Trophoblast cell (in vitro differentiated cells and primary cell): ENCODE results near the gene SPNS1.

Experiments
- DNase-seq, 2 donors: peaks; one replicate each; pipeline ENCODE4 v3.0.0-alpha.2; 2016
- H2AFZ ChIP-seq: 2 replicates; pipeline ENCODE4 v1.6.1; 2013; ENCODE audit warnings: low read length, moderate library complexity, mild to moderate bottlenecking; ENCODE audit not compliant: insufficient read depth, poor library complexity
- H2AK5ac ChIP-seq: 2 replicates; pipeline ENCODE4 v1.6.1; 2013; ENCODE audit warnings: mild to moderate bottlenecking, low read length
- H2BK120ac ChIP-seq: 2 replicates; pipeline ENCODE4 v1.6.1; 2013; ENCODE audit warnings: low read length, mild to moderate bottlenecking, moderate library complexity; ENCODE audit not compliant: insufficient read depth, poor library complexity
- H2BK12ac ChIP-seq: 2 replicates; pipeline ENCODE4 v1.6.1; 2013; ENCODE audit warnings: mild to moderate bottlenecking, low read length, moderate library complexity
- H2BK5ac ChIP-seq: 2 replicates; pipeline ENCODE4 v1.6.1; 2013; ENCODE audit warnings: low read length, low read depth, moderate library complexity, mild to moderate bottlenecking; ENCODE audit not compliant: poor library complexity
- H3K14ac ChIP-seq: 2 replicates; pipeline ENCODE4 v1.6.1; 2013; ENCODE audit warnings: mild to moderate bottlenecking, low read length
- H3K18ac ChIP-seq: 2 replicates; pipeline ENCODE4 v1.6.1; 2013; ENCODE audit warnings: mild to moderate bottlenecking, low read length
- H3K23ac ChIP-seq: 2 replicates; pipeline ENCODE4 v1.6.1; 2013; ENCODE audit warnings: low read length
- H3K27ac ChIP-seq: 2 replicates; pipeline ENCODE4 v1.5.1; 2013; ENCODE audit warnings: low read depth, mild to moderate bottlenecking, inconsistent platforms, low read length, moderate library complexity
- H3K27me3 ChIP-seq: 2 replicates; pipeline ENCODE4 v1.6.1; 2013; ENCODE audit warnings: inconsistent platforms, mild to moderate bottlenecking, low read length, moderate library complexity; ENCODE audit not compliant: insufficient read depth
- H3K36me3 ChIP-seq, 2 experiments: 1 replicate in 1 of 2; 2 replicates in 1 of 2; pipeline ENCODE4 v1.6.1; 2013; ENCODE audit warnings: low read length in 2 of 2, mild to moderate bottlenecking in 2 of 2, moderate library complexity in 1 of 2; ENCODE audit not compliant: insufficient read depth in 2 of 2, control insufficient read depth in 1 of 2
- H3K4ac ChIP-seq: 2 replicates; pipeline ENCODE4 v1.6.1; 2013; ENCODE audit warnings: low read depth, mild to moderate bottlenecking, low read length, moderate library complexity
- H3K4me1 ChIP-seq, 2 experiments: 1 replicate in 1 of 2; 2 replicates in 1 of 2; pipeline ENCODE4 v1.6.1; 2013; ENCODE audit warnings: low read length in 2 of 2, mild to moderate bottlenecking in 2 of 2, moderate library complexity in 1 of 2; ENCODE audit not compliant: insufficient read depth in 2 of 2, control insufficient read depth in 1 of 2
- H3K4me2 ChIP-seq: 2 replicates; pipeline ENCODE4 v1.6.1; 2013; ENCODE audit warnings: inconsistent platforms, mild to moderate bottlenecking, low read length, moderate library complexity
- H3K4me3 ChIP-seq: 2 replicates; pipeline ENCODE4 v1.5.1; 2013; ENCODE audit warnings: mild to moderate bottlenecking, low read depth, low read length, inconsistent platforms
- H3K79me1 ChIP-seq: one replicate; pipeline ENCODE4 v1.6.1; 2013; ENCODE audit warnings: low read length
- H3K79me2 ChIP-seq: 2 replicates; pipeline ENCODE4 v1.6.1; 2013; ENCODE audit warnings: low read length, mild to moderate bottlenecking; ENCODE audit not compliant: control insufficient read depth, insufficient read depth, poor library complexity
- H3K9ac ChIP-seq: 2 replicates; pipeline ENCODE4 v1.6.1; 2013; ENCODE audit warnings: mild to moderate bottlenecking, low read length
- H3K9me3 ChIP-seq: 2 replicates; pipeline ENCODE4 v1.6.1; 2013; ENCODE audit warnings: low read depth, mild to moderate bottlenecking, control low read depth, inconsistent platforms, low read length; ENCODE audit not compliant: insufficient read depth
- H4K12ac ChIP-seq: 2 replicates; pipeline ENCODE4 v1.6.1; 2013; ENCODE audit warnings: low read depth, mild to moderate bottlenecking, low read length, moderate library complexity
- H4K8ac ChIP-seq: 2 replicates; pipeline ENCODE4 v1.6.1; 2013; ENCODE audit warnings: low read depth, mild to moderate bottlenecking, low read length, moderate library complexity
- H4K91ac ChIP-seq: one replicate; pipeline ENCODE4 v1.6.1; 2013; ENCODE audit warnings: low read depth, mild to moderate bottlenecking, low read length, moderate library complexity
- WGBS: extraction: QIAGEN DNeasy Blood & Tissue Kit; methylation state at CpG from one replicate; pipeline ENCODE4 v1.1.7; 2013; ENCODE audit warnings: missing lambda C conversion rate; ENCODE audit not compliant: insufficient read length, insufficient coverage; ENCODE audit errors: extremely low coverage; 5-methylcytosine and 5-hydroxymethylcytosine counted together

SPNS1 gene

DNA sequence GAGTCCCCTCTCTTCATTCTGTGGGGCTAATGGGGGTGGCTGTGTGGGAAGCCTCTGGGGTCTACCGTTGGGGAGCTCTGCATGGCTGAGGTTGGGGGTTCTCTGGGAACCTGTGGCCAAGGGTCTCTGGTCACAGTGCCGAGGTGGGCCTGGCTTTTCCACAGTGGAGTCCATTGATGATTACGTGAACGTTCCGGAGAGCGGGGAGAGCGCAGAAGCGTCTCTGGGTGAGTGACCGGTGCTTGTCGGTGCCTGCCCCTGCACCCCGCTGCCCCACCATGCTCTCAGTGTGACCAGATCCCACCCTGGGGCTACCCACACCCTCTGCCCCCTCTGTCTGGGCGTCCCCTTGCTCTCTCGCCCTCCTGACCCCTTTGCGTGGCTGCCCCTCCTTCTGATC lies 14.8 kb downstream of the SPNS1 start:
- H3K4me3 ChIP-seq, result no peak overlapping the region
- no peak overlapping the region for H2AFZ ChIP-seq
- H2BK5ac ChIP-seq, result no peak overlapping the region
- H3K9me3 ChIP-seq, result peaks cover 4% of the 10 kb centered on the region
- no CpG with 5 or more reads among the region's 14 CpGs for WGBS
- no peak overlapping the region for H3K23ac ChIP-seq
- H3K79me1 ChIP-seq, result no peaks in the 10 kb centered on the region
- no peak overlapping the region for H2BK12ac ChIP-seq
- DNase-seq, result no peak
- H3K18ac ChIP-seq, result no peak overlapping the region
- no peak overlapping the region for H3K27ac ChIP-seq
- no peak overlapping the region for H2AK5ac ChIP-seq
- H4K91ac ChIP-seq, result no peak overlapping the region
- H3K27me3 ChIP-seq, result no peaks in the 10 kb centered on the region
- H3K4ac ChIP-seq, result no peak overlapping the region
- no peak overlapping the region for H3K4me2 ChIP-seq
- H3K4me1 ChIP-seq, result no peaks in the 10 kb centered on the region
- no peak overlapping the region for H2BK120ac ChIP-seq
- H4K12ac ChIP-seq, result no peak overlapping the region
- H3K9ac ChIP-seq, result no peak overlapping the region
- H4K8ac ChIP-seq, result no peak overlapping the region
- no peak overlapping the region for H3K14ac ChIP-seq
- no peaks in the 10 kb centered on the region for H3K79me2 ChIP-seq
- peaks cover 20 to 33% of the 10 kb centered on the region in 2 experiments for H3K36me3 ChIP-seq

DNA sequence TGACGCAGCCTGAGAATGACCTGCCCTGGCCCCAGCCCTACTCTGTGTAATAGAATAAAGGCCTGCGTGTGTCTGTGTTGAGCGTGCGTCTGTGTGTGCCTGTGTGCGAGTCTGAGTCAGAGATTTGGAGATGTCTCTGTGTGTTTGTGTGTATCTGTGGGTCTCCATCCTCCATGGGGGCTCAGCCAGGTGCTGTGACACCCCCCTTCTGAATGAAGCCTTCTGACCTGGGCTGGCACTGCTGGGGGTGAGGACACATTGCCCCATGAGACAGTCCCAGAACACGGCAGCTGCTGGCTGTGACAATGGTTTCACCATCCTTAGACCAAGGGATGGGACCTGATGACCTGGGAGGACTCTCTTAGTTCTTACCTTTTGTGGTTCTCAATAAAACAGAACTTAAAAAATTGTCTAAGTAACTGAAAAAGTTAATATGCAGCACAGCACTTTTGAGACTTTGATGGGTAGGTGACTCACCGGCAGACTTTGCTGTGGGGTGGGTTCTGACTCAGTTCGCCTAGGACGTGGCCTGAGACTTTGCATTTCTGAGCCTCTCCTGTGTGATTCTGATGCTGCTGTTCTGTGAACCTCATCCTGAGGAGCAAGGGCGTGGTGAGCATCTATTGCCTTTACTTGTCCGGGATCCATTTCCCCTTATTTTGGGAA lies 15.9 kb downstream of the SPNS1 start:
- H2BK12ac ChIP-seq, result no peak overlapping the region
- H3K27me3 ChIP-seq, result no peaks in the 10 kb centered on the region
- WGBS, result no CpG with 5 or more reads among the region's 11 CpGs
- H3K4me2 ChIP-seq, result no peak overlapping the region
- H3K79me1 ChIP-seq, result no peaks in the 10 kb centered on the region
- no peak overlapping the region for H3K27ac ChIP-seq
- H3K14ac ChIP-seq, result no peak overlapping the region
- no peak overlapping the region for H3K4ac ChIP-seq
- H3K9ac ChIP-seq, result no peak overlapping the region
- peaks cover 13 to 25% of the 10 kb centered on the region in 2 experiments for H3K36me3 ChIP-seq
- no peak overlapping the region for H4K91ac ChIP-seq
- H3K79me2 ChIP-seq, result no peaks in the 10 kb centered on the region
- H2AK5ac ChIP-seq, result no peak overlapping the region
- H2AFZ ChIP-seq, result no peak overlapping the region
- no peak overlapping the region for H4K12ac ChIP-seq
- no peak overlapping the region for H3K4me3 ChIP-seq
- peaks cover 4% of the 10 kb centered on the region for H3K9me3 ChIP-seq
- H2BK5ac ChIP-seq, result no peak overlapping the region
- no peak overlapping the region for H3K23ac ChIP-seq
- peak in 1 of 2 donors; percentile 19 for DNase-seq
- no peak overlapping the region for H3K18ac ChIP-seq
- no peaks in the 10 kb centered on the region for H3K4me1 ChIP-seq
- H2BK120ac ChIP-seq, result no peak overlapping the region
- no peak overlapping the region for H4K8ac ChIP-seq

- Histone ChIP-seq H3K4me1 (no peaks in the 10 kb centered on the region), H3K23ac (no peak overlapping the region), H3K18ac (no peak overlapping the region), H3K4me2 (no peak overlapping the region), H3K27ac (no peak overlapping the region), H3K14ac (no peak overlapping the region), H3K79me2 (no peaks in the 10 kb centered on the region), H3K36me3 (peaks cover 3 to 16% of the 10 kb centered on the region in 2 experiments), H4K8ac (no peak overlapping the region), H3K27me3 (no peaks in the 10 kb centered on the region), H2BK120ac (no peak overlapping the region), H3K9ac (no peak overlapping the region), H2BK12ac (no peak overlapping the region), H4K91ac (no peak overlapping the region), H3K4me3 (no peak overlapping the region), H4K12ac (no peak overlapping the region), H2AFZ (no peak overlapping the region), H3K79me1 (no peaks in the 10 kb centered on the region), H3K9me3 (no peaks in the 10 kb centered on the region), H2BK5ac (no peak overlapping the region), H2AK5ac (no peak overlapping the region), H3K4ac (no peak overlapping the region)
- no CpG with 5 or more reads among the region's 8 CpGs for WGBS
- DNase-seq, result no peak
Observed at GRCh38 chr16:28991687-28992086, 17.1 kb downstream of the SPNS1 start.

DNA sequence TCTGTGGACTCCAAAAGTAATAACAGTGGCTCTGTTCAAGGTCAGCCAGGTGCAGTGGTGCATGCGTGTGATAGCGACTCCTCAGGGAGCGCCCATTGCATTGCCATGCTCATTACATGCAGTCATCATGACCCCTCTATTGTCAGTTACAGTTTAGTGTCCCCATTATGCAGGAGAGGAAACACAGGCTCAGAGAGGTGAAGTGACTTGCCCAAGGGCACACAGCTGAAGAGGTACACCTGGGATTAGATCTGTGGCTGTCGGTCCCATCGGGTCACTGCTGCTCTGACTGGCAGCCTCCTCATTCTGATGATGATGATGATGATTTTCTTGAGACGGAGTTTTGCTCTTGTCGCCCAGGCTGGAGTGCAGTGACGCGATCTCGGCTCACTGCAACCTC lies 17.9 kb downstream of the SPNS1 start:
- Histone ChIP-seq H2AK5ac (no peak overlapping the region), H4K12ac (no peak overlapping the region), H3K9me3 (no peaks in the 10 kb centered on the region), H3K4me2 (no peak overlapping the region), H3K27ac (no peak overlapping the region), H2AFZ (no peak overlapping the region), H3K18ac (no peak overlapping the region), H2BK12ac (no peak overlapping the region), H3K27me3 (no peaks in the 10 kb centered on the region), H4K8ac (no peak overlapping the region), H3K23ac (no peak overlapping the region), H3K79me1 (no peaks in the 10 kb centered on the region), H3K4me1 (no peaks in the 10 kb centered on the region), H3K4me3 (no peak overlapping the region), H3K4ac (no peak overlapping the region), H4K91ac (no peak overlapping the region), H2BK5ac (no peak overlapping the region), H3K79me2 (no peaks in the 10 kb centered on the region), H2BK120ac (no peak overlapping the region), H3K36me3 (peaks cover 3 to 16% of the 10 kb centered on the region in 2 experiments), H3K9ac (no peak overlapping the region), H3K14ac (no peak overlapping the region)
- no peak for DNase-seq
- no CpG with 5 or more reads among the region's 10 CpGs for whole genome bisulfite sequencing
